Posterior vena cava (tissue), 2 donors: ENCODE measurements around the gene ZBTB40. TPM values are rescaled to one million over a fixed set of nuclear protein-coding genes. Genes with fewer than 3 reads are reported as not detected.

Experiments
- DNase-seq: peaks from one replicate; pipeline ENCODE4 v3.0.0-alpha.2; 2020; ENCODE audit warnings: low spot score
- intact Hi-C, 2 donors: fragments of 100-400 bp; cut with DNase I; formaldehyde crosslinking; loops; one replicate each; pipeline versions ENCODE4 v1.14.1 to v1.14.2; 2022 to 2023
- total RNA-seq, 2 donors: library from RNA; stranded (reverse); fragmentation: NEBNext Ultra II Directional; extraction: Animal tissue kit (Norgen Biotek cat#: 25700); gene quantifications; one replicate each; pipeline ENCODE4 v1.2.1, GENCODE V29; 2021
- donor health status: DM: yes; HTN: yes; CAD: no.
- donor health status: DM: yes; HTN: yes; CAD: no.

ZBTB40 gene
- total RNA-seq, 2 donors from 2014 or later, result 14.9 to 17.2 TPM

GRCh38 chr1:22562584-22563583, 111.2 kb downstream of the ZBTB40 start, which contains the start of gene EPHA8:
Gene EPHA8 (plus strand): TSS chr1:22563489. CDS start chr1:22563636, 147 bp downstream.
- intact Hi-C loops, result no loop called here
- DNase-seq, result no peak

GRCh38 chr1:22563671-22564602, 112.3 kb downstream of the ZBTB40 start:
- intact Hi-C loops, result no loop called here
- DNase-seq, result no peak

- no peak for DNase-seq
- intact Hi-C loops, result no loop called here
These were observed 114.5 kb downstream of the ZBTB40 start for GRCh38 chr1:22566161-22566560.

- no peak for DNase-seq
- intact Hi-C loops, result no loop called here
These were observed 115.5 kb downstream of the ZBTB40 start for GRCh38 chr1:22567197-22567596.

GRCh38 chr1:22567994-22568393, 116.3 kb downstream of the ZBTB40 start:
- DNase-seq, result no peak
- intact Hi-C loops, result no loop called here

GRCh38 chr1:22569269-22569668, 117.6 kb downstream of the ZBTB40 start:
- DNase-seq, result no peak
- intact Hi-C loops, result no loop called here

GRCh38 chr1:22570140-22570909, 118.7 kb downstream of the ZBTB40 start:
- intact Hi-C loops, result no loop called here
- no peak for DNase-seq

- no peak for DNase-seq
- intact Hi-C loops, result no loop called here
These were observed 121.2 kb downstream of the ZBTB40 start for GRCh38 chr1:22572818-22573217.

GRCh38 chr1:22573237-22573636, 121.6 kb downstream of the ZBTB40 start:
- DNase-seq, result no peak
- intact Hi-C loops, result no loop called here

- DNase-seq, result no peak
- intact Hi-C loops, result no loop called here
These were observed 124.0 kb downstream of the ZBTB40 start for GRCh38 chr1:22575532-22576149.

GRCh38 chr1:22576150-22576544, 124.5 kb downstream of the ZBTB40 start:
- no peak for DNase-seq
- intact Hi-C loops, result no loop called here

- intact Hi-C loops, result no loop called here
- DNase-seq, result no peak
These were observed 125.0 kb downstream of the ZBTB40 start for GRCh38 chr1:22576617-22577016.

GRCh38 chr1:22578732-22579361, 127.2 kb downstream of the ZBTB40 start:
- no peak for DNase-seq
- intact Hi-C loops, result no loop called here

GRCh38 chr1:22579541-22580155, 128.0 kb downstream of the ZBTB40 start:
- no peak for DNase-seq
- intact Hi-C loops, result no loop called here
